ENCODE data around the gene IFI27. TPM values are rescaled to one million over a fixed set of nuclear protein-coding genes. Genes with fewer than 3 reads are reported as not detected.

Gene IFI27
- total RNA-seq, 1 donor: 80.7 TPM

DNA sequence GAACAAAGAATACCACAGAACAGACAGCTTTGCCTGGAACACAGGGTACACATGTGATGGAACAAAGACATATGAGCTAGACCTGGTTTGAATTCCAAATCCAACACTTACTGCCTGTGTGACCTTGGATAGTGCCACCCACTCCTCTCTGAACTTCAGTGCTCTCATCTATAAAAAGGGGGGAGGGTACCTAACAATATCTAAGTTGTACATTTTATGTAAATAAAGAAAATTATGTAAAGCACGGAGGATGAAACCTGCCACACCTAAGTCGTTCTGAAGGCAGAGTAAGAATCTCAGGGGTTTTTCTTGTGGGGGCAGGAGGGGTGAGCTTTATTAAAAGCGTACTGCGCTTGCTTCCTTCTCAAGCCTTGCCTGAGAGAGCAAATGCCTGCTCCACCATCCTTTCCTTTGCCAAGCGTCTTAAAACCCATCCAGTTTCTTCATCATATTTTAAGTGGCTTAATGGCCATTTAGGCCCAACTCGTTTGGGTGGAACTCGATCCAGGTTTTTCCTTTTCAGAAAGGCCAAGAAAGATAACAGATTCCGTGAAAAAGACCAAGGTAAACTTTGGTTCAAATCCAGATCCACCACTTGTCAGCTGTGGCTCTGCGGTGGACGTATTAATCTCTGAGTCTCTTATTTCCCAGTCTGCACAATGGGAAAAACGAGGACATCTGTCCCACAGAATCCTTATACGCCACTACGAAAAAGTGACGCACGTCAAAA, 30.5 kb upstream of the IFI27 start:
- Histone ChIP-seq H3K27me3 (ENCODE audit: insufficient read depth, low read length) (no peaks in the 10 kb centered on the region), H3K9me3 (ENCODE audit: low read depth, low read length) (no peaks in the 10 kb centered on the region), H4K20me1 (ENCODE audit: insufficient read depth, low read length) (peaks cover 30% of the 10 kb centered on the region), H3K4me3 (ENCODE audit: insufficient read depth, low read length) (peak overlapping the region; percentile 93), H3K4me1 (ENCODE audit: insufficient read depth, low read length) (peaks cover 35% of the 10 kb centered on the region), H3K36me3 (ENCODE audit: insufficient read depth, low read length) (peaks cover 25% of the 10 kb centered on the region), H3K27ac (ENCODE audit: low read depth, low read length) (peak overlapping the region; percentile 95), H3K4me2 (ENCODE audit: insufficient read depth, low read length) (peak overlapping the region; percentile 98), H2AFZ (ENCODE audit: low read length) (peak overlapping the region; percentile 53), H3K79me2 (ENCODE audit: insufficient read depth, low read length) (peaks cover 85% of the 10 kb centered on the region)
- peak; percentile 82 for DNase-seq (ENCODE audit: insufficient read length, low spot score, missing footprints)
- TF ChIP-seq CTCF (IDR thresholded peaks at IDR 0.05; ENCODE audit: extremely low read depth, low read depth, low read length): no peak

GRCh38 chr14:94080621-94081385, 29.7 kb upstream of the IFI27 start, which contains the start of the genes DDX24 and IFI27L1:
DDX24 (minus strand) TSS chr14:94081202; CDS start chr14:94079742, 1,460 bp downstream.
IFI27L1 (plus strand) TSS chr14:94081310; CDS start chr14:94096938, 15,628 bp downstream.
- peaks cover 80% of the 10 kb centered on the region for H3K79me2 ChIP-seq (ENCODE audit: insufficient read depth, low read length)
- H3K4me2 ChIP-seq (ENCODE audit: insufficient read depth, low read length): peak within 1 kb of the TSS; percentile 98
- H3K36me3 ChIP-seq (ENCODE audit: insufficient read depth, low read length): peaks cover 25% of the 10 kb centered on the region
- H3K4me3 ChIP-seq (ENCODE audit: insufficient read depth, low read length): peak within 1 kb of the TSS; percentile 93
- peak within 1 kb of the TSS; percentile 93 for H2AFZ ChIP-seq (ENCODE audit: low read length)
- H4K20me1 ChIP-seq (ENCODE audit: insufficient read depth, low read length): peaks cover 30% of the 10 kb centered on the region
- TF ChIP-seq CTCF (IDR thresholded peaks at IDR 0.05; ENCODE audit: extremely low read depth, low read depth, low read length): no peak
- no peaks in the 10 kb centered on the region for H3K9me3 ChIP-seq (ENCODE audit: low read depth, low read length)
- DNase-seq (ENCODE audit: insufficient read length, low spot score, missing footprints): peak; percentile 97
- H3K27me3 ChIP-seq (ENCODE audit: insufficient read depth, low read length): no peaks in the 10 kb centered on the region
- peaks cover 35% of the 10 kb centered on the region for H3K4me1 ChIP-seq (ENCODE audit: insufficient read depth, low read length)
- H3K27ac ChIP-seq (ENCODE audit: low read depth, low read length): peak within 1 kb of the TSS; percentile 95

DNA sequence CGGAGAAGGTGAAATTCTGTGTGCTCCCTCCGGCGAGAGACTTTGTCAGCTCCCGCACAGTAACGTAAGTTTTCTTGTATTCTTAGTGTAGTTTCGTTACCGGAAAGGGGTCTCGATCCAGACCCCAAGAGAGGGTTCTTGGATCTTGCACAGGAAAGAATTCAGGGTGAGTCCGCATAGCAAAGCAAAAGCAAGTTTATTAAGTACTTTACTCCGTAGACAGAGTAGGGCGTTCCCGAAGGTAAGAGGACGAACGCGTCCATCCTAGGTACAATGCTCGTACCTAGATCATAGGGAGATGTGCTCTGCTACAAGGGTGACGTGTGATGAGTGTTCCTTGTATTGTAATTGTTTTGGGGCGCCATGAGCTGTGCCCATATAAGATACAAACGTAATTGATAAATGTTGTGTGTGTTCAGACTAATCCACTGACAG, 29.1 kb upstream of the IFI27 start:
- peak overlapping the region; percentile 98 for H3K4me2 ChIP-seq (ENCODE audit: insufficient read depth, low read length)
- H3K4me1 ChIP-seq (ENCODE audit: insufficient read depth, low read length): peaks cover 35% of the 10 kb centered on the region
- H3K4me3 ChIP-seq (ENCODE audit: insufficient read depth, low read length): peak overlapping the region; percentile 93
- H3K79me2 ChIP-seq (ENCODE audit: insufficient read depth, low read length): peaks cover 75% of the 10 kb centered on the region
- peak overlapping the region; percentile 93 for H2AFZ ChIP-seq (ENCODE audit: low read length)
- no peak for DNase-seq (ENCODE audit: insufficient read length, low spot score, missing footprints)
- H3K27ac ChIP-seq (ENCODE audit: low read depth, low read length): peak overlapping the region; percentile 95
- H3K27me3 ChIP-seq (ENCODE audit: insufficient read depth, low read length): no peaks in the 10 kb centered on the region
- no peaks in the 10 kb centered on the region for H3K9me3 ChIP-seq (ENCODE audit: low read depth, low read length)
- H3K36me3 ChIP-seq (ENCODE audit: insufficient read depth, low read length): peaks cover 25% of the 10 kb centered on the region
- peaks cover 26% of the 10 kb centered on the region for H4K20me1 ChIP-seq (ENCODE audit: insufficient read depth, low read length)
- no peak for TF ChIP-seq CTCF (IDR thresholded peaks at IDR 0.05; ENCODE audit: extremely low read depth, low read depth, low read length)

GRCh38 chr14:94087891-94088290, 22.6 kb upstream of the IFI27 start:
- Histone ChIP-seq H4K20me1 (ENCODE audit: insufficient read depth, low read length) (no peaks in the 10 kb centered on the region), H3K36me3 (ENCODE audit: insufficient read depth, low read length) (no peaks in the 10 kb centered on the region), H3K79me2 (ENCODE audit: insufficient read depth, low read length) (peaks cover 14% of the 10 kb centered on the region), H3K4me2 (ENCODE audit: insufficient read depth, low read length) (no peak overlapping the region), H3K4me3 (ENCODE audit: insufficient read depth, low read length) (no peak overlapping the region), H3K9me3 (ENCODE audit: low read depth, low read length) (no peaks in the 10 kb centered on the region), H3K27me3 (ENCODE audit: insufficient read depth, low read length) (no peaks in the 10 kb centered on the region), H2AFZ (ENCODE audit: low read length) (no peak overlapping the region), H3K27ac (ENCODE audit: low read depth, low read length) (no peak overlapping the region), H3K4me1 (ENCODE audit: insufficient read depth, low read length) (peaks cover 18% of the 10 kb centered on the region)
- DNase-seq (ENCODE audit: insufficient read length, low spot score, missing footprints): no peak
- TF ChIP-seq CTCF (IDR thresholded peaks at IDR 0.05; ENCODE audit: extremely low read depth, low read depth, low read length): no peak
